H1 (cell line): ENCODE results near the gene CUX1.

Source experiments
- EZH2 ChIP-seq: fragments of 200-600 bp; sonication (generic); IDR thresholded peaks from 2 replicates; pipeline ENCODE4 v1.7.1; 2012; ENCODE audit warnings: low read depth, mild to moderate bottlenecking, moderate library complexity, low read length, inconsistent platforms; ENCODE audit not compliant: severe bottlenecking
- POLR2A ChIP-seq, 2 experiments: IDR thresholded peaks; 1 replicate in 1 of 2; 2 replicates in 1 of 2; pipeline ENCODE4 v1.6.1; 2011; ENCODE audit warnings: low read depth in 2 of 2, low read length in 2 of 2, mild to moderate bottlenecking in 2 of 2; ENCODE audit errors: control extremely low read depth in 1 of 2
- POLR2AphosphoS5 ChIP-seq: IDR thresholded peaks from 2 replicates; pipeline ENCODE4 v1.6.1; 2011; ENCODE audit warnings: low read depth, low read length
- RXRA ChIP-seq: IDR thresholded peaks from 2 replicates; pipeline ENCODE4 v1.6.1; 2011; ENCODE audit warnings: low read depth, mild to moderate bottlenecking, low read length, moderate library complexity; ENCODE audit not compliant: insufficient read depth
- SIN3A ChIP-seq, 2 experiments: IDR thresholded peaks in 1 of 2; conservative IDR thresholded peaks in 1 of 2; 2 replicates each; pipeline ENCODE4 v1.6.1; 2011 to 2012; ENCODE audit warnings: low read length in 2 of 2, improper control_type of control experiment in 1 of 2, low read depth in 1 of 2, mild to moderate bottlenecking in 1 of 2
- TF ChIP-seq, protein P1 (sequence below), 3 experiments: IDR thresholded peaks; 1 replicate in 2 of 3; 2 replicates in 1 of 3; pipeline versions ENCODE4 v1.5.1 to v1.6.1; 2011; ENCODE audit warnings: low read length in 3 of 3, mild to moderate bottlenecking in 3 of 3, inconsistent platforms in 2 of 3, low read depth in 1 of 3, moderate library complexity in 1 of 3; ENCODE audit not compliant: insufficient read depth in 1 of 3; ENCODE audit errors: control extremely low read depth in 1 of 3

- no peak for TF ChIP-seq SIN3A (conservative IDR thresholded peaks at IDR 0.05 in 1 of 2, IDR thresholded peaks at IDR 0.05 in 1 of 2; ENCODE audit: low read depth in 1 of 2, low read length in 2 of 2)
- TF ChIP-seq POLR2A (IDR thresholded peaks at IDR 0.05; ENCODE audit: control extremely low read depth in 1 of 2, low read depth in 2 of 2, low read length in 2 of 2) = no peak
- TF ChIP-seq, protein P1, sequence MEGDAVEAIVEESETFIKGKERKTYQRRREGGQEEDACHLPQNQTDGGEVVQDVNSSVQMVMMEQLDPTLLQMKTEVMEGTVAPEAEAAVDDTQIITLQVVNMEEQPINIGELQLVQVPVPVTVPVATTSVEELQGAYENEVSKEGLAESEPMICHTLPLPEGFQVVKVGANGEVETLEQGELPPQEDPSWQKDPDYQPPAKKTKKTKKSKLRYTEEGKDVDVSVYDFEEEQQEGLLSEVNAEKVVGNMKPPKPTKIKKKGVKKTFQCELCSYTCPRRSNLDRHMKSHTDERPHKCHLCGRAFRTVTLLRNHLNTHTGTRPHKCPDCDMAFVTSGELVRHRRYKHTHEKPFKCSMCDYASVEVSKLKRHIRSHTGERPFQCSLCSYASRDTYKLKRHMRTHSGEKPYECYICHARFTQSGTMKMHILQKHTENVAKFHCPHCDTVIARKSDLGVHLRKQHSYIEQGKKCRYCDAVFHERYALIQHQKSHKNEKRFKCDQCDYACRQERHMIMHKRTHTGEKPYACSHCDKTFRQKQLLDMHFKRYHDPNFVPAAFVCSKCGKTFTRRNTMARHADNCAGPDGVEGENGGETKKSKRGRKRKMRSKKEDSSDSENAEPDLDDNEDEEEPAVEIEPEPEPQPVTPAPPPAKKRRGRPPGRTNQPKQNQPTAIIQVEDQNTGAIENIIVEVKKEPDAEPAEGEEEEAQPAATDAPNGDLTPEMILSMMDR (IDR thresholded peaks at IDR 0.05; ENCODE audit: control extremely low read depth in 1 of 3, insufficient read depth in 1 of 3, low read depth in 1 of 3, low read length in 3 of 3) = no peak
- TF ChIP-seq POLR2AphosphoS5 = no peak
- no peak for TF ChIP-seq RXRA
- TF ChIP-seq EZH2 = no peak
Observed at GRCh38 chr7:101912716-101913110, 95.3 kb downstream of the CUX1 start.
